Measurements from ENCODE around the gene RAPGEF5. TPM values are rescaled to one million over a fixed set of nuclear protein-coding genes. Genes with fewer than 3 reads are reported as not detected.

Gene RAPGEF5
- total RNA-seq, 1 donor from 2014 or later = 1.1 TPM

GRCh38 chr7:22296916-22297315 is 60.0 kb downstream of the RAPGEF5 start:
- Histone ChIP-seq H3K4me3 (ENCODE audit: low read depth, low read length) (no peak overlapping the region), H3K36me3 (ENCODE audit: control insufficient read depth, insufficient read depth, low read length) (no peaks in the 10 kb centered on the region), H3K27me3 (ENCODE audit: control insufficient read depth, insufficient read depth, low read length) (no peaks in the 10 kb centered on the region)
- DNase-seq (ENCODE audit: low read depth) = no peak
- TF ChIP-seq CTCF (IDR thresholded peaks at IDR 0.05; ENCODE audit: insufficient read depth, low read length, poor library complexity, severe bottlenecking) = no peak

- Histone ChIP-seq H3K4me3 (ENCODE audit: low read depth, low read length) (no peak overlapping the region), H3K27me3 (ENCODE audit: control insufficient read depth, insufficient read depth, low read length) (no peaks in the 10 kb centered on the region), H3K36me3 (ENCODE audit: control insufficient read depth, insufficient read depth, low read length) (no peaks in the 10 kb centered on the region)
- DNase-seq (ENCODE audit: low read depth) = no peak
- TF ChIP-seq CTCF (IDR thresholded peaks at IDR 0.05; ENCODE audit: insufficient read depth, low read length, poor library complexity, severe bottlenecking) = no peak
Measured at GRCh38 chr7:22296265-22296566, 60.7 kb downstream of the RAPGEF5 start.

DNA sequence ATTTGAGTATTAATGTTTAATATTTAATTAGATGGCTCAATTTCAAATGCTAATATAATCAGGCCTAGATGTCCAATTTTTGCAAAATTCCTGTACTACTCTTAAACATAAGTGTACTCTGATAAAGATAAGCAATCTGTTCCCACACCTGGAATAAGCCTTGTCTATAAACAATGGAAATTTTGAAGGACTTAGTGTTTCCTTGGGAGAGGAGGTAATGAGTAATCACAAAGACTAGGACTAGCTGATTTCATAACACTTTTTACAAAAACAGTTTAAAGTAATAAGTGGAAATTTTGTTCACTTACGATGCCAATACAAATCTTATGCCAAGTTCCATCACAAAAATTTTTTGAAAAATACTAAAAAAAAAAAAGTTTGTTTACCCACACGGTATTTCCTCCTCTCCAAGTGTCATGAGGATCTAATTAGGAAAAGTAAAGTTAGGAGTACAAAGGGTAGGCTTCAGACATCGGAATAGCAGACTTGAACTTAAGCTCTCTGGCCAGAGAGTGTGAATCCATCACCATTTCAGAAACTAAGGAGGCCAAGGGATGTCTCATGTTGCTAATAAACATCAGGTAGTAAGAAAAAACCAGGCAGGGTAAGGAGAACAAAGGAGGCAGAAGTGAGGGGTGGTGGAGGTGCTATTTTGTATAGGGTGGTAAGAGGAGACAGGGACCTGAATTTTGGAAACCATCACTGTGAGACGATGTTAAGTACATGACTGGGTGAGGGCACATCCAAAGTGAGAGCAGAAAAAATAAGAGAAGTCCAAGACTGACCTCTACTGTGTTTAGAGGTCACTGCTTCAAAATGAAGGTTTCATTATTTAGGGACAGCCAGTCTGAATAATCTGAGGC is 61.3 kb downstream of the RAPGEF5 start:
- Histone ChIP-seq H3K4me3 (ENCODE audit: low read depth, low read length) (no peak overlapping the region), H3K27me3 (ENCODE audit: control insufficient read depth, insufficient read depth, low read length) (no peaks in the 10 kb centered on the region), H3K36me3 (ENCODE audit: control insufficient read depth, insufficient read depth, low read length) (no peaks in the 10 kb centered on the region)
- no peak for TF ChIP-seq CTCF (IDR thresholded peaks at IDR 0.05; ENCODE audit: insufficient read depth, low read length, poor library complexity, severe bottlenecking)
- no peak for DNase-seq (ENCODE audit: low read depth)

DNA sequence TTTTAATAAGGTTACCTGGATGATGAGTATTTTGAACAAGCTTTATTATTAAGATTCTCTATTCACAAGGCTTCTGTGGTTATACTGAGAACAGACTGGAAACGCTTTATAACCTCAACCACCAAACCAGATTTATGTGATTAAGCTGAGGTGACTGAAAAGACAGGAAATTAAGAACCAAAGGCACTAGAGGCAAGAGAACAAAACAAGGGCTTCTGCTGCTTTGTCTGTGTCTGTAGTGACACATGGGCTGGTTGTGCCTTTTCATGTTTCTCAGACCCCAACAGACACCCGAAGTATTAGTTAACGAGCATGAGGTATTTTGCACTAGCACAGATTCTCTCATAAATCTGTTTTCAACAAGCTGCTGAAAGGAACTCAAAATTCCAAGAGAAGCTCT is 64.4 kb downstream of the RAPGEF5 start:
- TF ChIP-seq CTCF (IDR thresholded peaks at IDR 0.05; ENCODE audit: insufficient read depth, low read length, poor library complexity, severe bottlenecking) = no peak

GRCh38 chr7:22291977-22292376 is 65.0 kb downstream of the RAPGEF5 start:
- TF ChIP-seq CTCF (IDR thresholded peaks at IDR 0.05; ENCODE audit: insufficient read depth, low read length, poor library complexity, severe bottlenecking) = no peak

More for the DNA sequence above, 64.4 kb downstream of the RAPGEF5 start:
- H3K4me3 ChIP-seq (ENCODE audit: low read depth, low read length) = no peak overlapping the region
- no peaks in the 10 kb centered on the region for H3K36me3 ChIP-seq (ENCODE audit: control insufficient read depth, insufficient read depth, low read length)
- no peaks in the 10 kb centered on the region for H3K27me3 ChIP-seq (ENCODE audit: control insufficient read depth, insufficient read depth, low read length)
- DNase-seq (ENCODE audit: low read depth) = no peak

DNA sequence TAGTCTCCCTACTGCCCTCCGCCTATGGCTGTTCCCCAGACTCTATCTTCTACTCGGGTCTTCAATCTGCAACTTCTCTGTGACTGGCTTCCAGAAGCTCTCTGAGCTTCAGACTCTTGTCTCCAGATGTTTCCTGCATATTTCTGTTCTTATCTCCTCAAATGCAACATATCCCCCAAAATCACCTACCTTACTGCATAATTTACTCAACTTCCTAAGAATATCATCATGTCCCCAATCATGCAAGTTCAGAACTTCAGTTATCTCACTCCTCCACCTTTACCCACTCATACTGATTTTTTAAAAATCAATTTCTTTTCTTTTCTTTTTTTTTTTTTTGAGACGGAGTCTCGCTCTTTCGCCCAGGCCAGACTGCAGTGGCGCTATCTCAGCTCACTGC is 68.8 kb downstream of the RAPGEF5 start:
- Histone ChIP-seq H3K36me3 (ENCODE audit: control insufficient read depth, insufficient read depth, low read length) (no peaks in the 10 kb centered on the region), H3K4me3 (ENCODE audit: low read depth, low read length) (no peak overlapping the region), H3K27me3 (ENCODE audit: control insufficient read depth, insufficient read depth, low read length) (no peaks in the 10 kb centered on the region)
- no peak for TF ChIP-seq CTCF (IDR thresholded peaks at IDR 0.05; ENCODE audit: insufficient read depth, low read length, poor library complexity, severe bottlenecking)
- DNase-seq (ENCODE audit: low read depth) = no peak

More at GRCh38 chr7:22291977-22292376, 65.0 kb downstream of the RAPGEF5 start:
- Histone ChIP-seq H3K27me3 (ENCODE audit: control insufficient read depth, insufficient read depth, low read length) (no peaks in the 10 kb centered on the region), H3K36me3 (ENCODE audit: control insufficient read depth, insufficient read depth, low read length) (no peaks in the 10 kb centered on the region), H3K4me3 (ENCODE audit: low read depth, low read length) (no peak overlapping the region)
- DNase-seq (ENCODE audit: low read depth) = no peak
